ENCODE data around the gene MBP. TPM values are rescaled to one million over a fixed set of nuclear protein-coding genes. Genes with fewer than 3 reads are reported as not detected.

MBP gene
- total RNA-seq, 2 donors from 2014 or later = 41.7 to 42.2 TPM

DNA sequence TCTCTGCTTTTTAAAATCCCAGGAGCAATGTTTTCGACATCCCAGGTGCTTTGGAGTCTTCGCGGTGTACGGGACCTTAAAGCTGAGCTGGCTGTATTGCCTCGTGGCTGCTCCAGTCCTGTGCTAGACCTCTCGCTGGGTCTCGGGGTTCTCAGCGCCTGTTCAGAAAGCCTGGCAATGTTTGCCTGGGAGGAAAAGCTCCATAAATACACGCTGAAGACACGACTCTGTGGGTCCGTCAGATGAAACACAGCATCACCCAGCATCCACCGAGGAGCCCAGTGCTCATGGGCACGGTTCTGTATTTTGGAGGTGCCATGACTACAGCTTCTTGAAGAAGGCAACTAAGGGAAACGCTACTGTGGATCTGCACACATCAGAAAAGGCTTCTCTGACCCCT, 21.6 kb downstream of the MBP start:
- H3K4me3 ChIP-seq = no peak overlapping the region
- DNase-seq (ENCODE audit: low spot score) = no peak
- no peaks in the 10 kb centered on the region for H3K27me3 ChIP-seq (replicated peaks; ENCODE audit: insufficient read depth)
- no peaks in the 10 kb centered on the region for H3K9me3 ChIP-seq
- H3K36me3 ChIP-seq = no peaks in the 10 kb centered on the region
- peak overlapping the region in 1 of 2 donors; percentile 56 for H3K27ac ChIP-seq
- no peak for TF ChIP-seq CTCF (IDR thresholded peaks at IDR 0.05)
- H3K4me1 ChIP-seq (ENCODE audit: control insufficient read depth in 1 of 2, low read depth in 2 of 2) = peaks cover 22 to 50% of the 10 kb centered on the region in 2 donors
- ATAC-seq (ENCODE audit: insufficient number of reproducible peaks, low FRiP score, low read depth) = no peak

- ATAC-seq (ENCODE audit: insufficient number of reproducible peaks, low FRiP score, low read depth) (no peak), DNase-seq (ENCODE audit: low spot score) (no peak)
- no peaks in the 10 kb centered on the region for H3K36me3 ChIP-seq
- no peaks in the 10 kb centered on the region for H3K27me3 ChIP-seq (replicated peaks; ENCODE audit: insufficient read depth)
- H3K27ac ChIP-seq = no peak overlapping the region
- no peaks in the 10 kb centered on the region for H3K9me3 ChIP-seq
- no peak for TF ChIP-seq CTCF (IDR thresholded peaks at IDR 0.05)
- H3K4me1 ChIP-seq (ENCODE audit: control insufficient read depth in 1 of 2, low read depth in 2 of 2) = peaks cover 22 to 54% of the 10 kb centered on the region in 2 donors
- no peak overlapping the region for H3K4me3 ChIP-seq
These were observed 22.2 kb downstream of the MBP start for GRCh38 chr18:77110400-77110799.

DNA sequence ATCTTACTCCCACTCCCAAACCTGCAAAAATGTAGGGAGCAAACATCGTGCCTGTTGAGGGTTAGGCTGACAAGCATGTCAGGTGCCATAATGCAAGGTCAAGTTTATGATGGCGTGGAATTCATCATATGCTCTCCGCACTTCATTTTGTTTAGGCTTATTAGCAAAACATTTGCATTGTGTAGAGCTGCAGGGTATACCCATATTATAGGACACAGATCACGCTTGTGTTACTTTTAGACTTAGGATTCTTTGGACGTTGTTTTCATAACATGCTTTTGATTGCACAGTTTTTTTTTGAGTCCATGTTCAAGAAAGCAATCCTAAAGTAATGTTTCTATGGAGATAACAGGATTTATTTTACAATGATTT, 22.9 kb downstream of the MBP start:
- ATAC-seq (ENCODE audit: insufficient number of reproducible peaks, low FRiP score, low read depth) = no peak
- Histone ChIP-seq H3K27ac (no peak overlapping the region), H3K36me3 (no peaks in the 10 kb centered on the region), H3K4me1 (ENCODE audit: control insufficient read depth in 1 of 2, low read depth in 2 of 2) (peaks cover 22 to 49% of the 10 kb centered on the region in 2 donors), H3K9me3 (no peaks in the 10 kb centered on the region), H3K27me3 (replicated peaks; ENCODE audit: insufficient read depth) (no peaks in the 10 kb centered on the region), H3K4me3 (no peak overlapping the region)
- TF ChIP-seq CTCF (IDR thresholded peaks at IDR 0.05) = no peak
- no peak for DNase-seq (ENCODE audit: low spot score)

DNA sequence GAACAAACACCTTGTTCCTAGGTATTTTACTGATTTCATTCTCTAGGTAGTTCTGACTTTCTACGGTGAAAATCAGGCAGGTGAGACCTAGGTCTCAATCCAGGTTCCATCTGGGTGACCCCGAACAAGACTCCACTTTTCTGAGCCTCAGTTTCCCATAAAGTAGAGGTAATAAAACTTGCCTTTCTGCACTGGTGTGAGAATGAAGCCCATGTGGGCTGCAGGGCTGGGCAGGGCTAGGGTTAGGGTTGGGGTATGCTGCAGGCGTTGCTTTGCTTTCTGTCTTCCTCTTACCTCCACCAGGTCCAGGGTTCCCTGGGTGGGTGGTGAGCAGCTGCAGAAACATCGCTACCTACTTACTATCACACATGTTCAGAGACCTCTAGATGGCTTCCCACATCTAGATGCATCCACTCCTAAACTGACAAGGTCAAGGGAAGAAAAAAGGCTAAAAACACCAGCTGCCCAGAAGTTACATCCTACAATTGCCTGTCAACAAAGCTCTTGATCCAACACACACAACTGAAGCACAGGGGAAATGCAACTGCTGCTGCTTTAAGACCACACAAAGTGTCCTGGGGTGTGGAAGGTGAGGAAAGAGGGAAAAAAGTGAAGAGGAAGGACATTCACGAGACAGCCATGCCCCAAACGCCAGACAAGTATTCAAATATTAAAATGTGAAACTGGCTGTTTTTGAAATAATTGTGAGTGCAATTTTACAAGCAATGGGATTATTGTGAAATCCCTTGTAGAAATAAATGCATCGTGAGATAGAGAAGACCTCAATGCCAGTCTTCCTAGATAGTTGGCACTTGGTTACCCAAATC, 23.5 kb downstream of the MBP start:
- Histone ChIP-seq H3K27ac (peak overlapping the region; percentile 30 to 70), H3K4me3 (peak overlapping the region; percentile 44), H3K4me1 (ENCODE audit: control insufficient read depth in 1 of 2, low read depth in 2 of 2) (peaks cover 20 to 50% of the 10 kb centered on the region in 2 donors), H3K36me3 (no peaks in the 10 kb centered on the region), H3K9me3 (no peaks in the 10 kb centered on the region), H3K27me3 (replicated peaks; ENCODE audit: insufficient read depth) (no peaks in the 10 kb centered on the region)
- ATAC-seq (ENCODE audit: insufficient number of reproducible peaks, low FRiP score, low read depth) (no peak), DNase-seq (ENCODE audit: low spot score) (no peak)
- TF ChIP-seq CTCF (IDR thresholded peaks at IDR 0.05) = no peak

- Histone ChIP-seq H3K4me3 (peak overlapping the region; percentile 44), H3K27me3 (replicated peaks; ENCODE audit: insufficient read depth) (no peaks in the 10 kb centered on the region), H3K4me1 (ENCODE audit: control insufficient read depth in 1 of 2, low read depth in 2 of 2) (peaks cover 23 to 51% of the 10 kb centered on the region in 2 donors), H3K9me3 (no peaks in the 10 kb centered on the region), H3K36me3 (no peaks in the 10 kb centered on the region), H3K27ac (peak overlapping the region; percentile 30 to 70)
- no peak for DNase-seq (ENCODE audit: low spot score)
- TF ChIP-seq CTCF (IDR thresholded peaks at IDR 0.05) = no peak
- peak; percentile 26 for ATAC-seq (ENCODE audit: insufficient number of reproducible peaks, low FRiP score, low read depth)
These were observed 24.4 kb downstream of the MBP start for GRCh38 chr18:77108001-77108692.

Measured in thoracic aorta (tissue), 2 donors.